ENCODE results near the gene SH3BGRL2.
"Not testable (repeated sequence)": the region's sequence is repeated elsewhere in the genome, so short reads cannot be mapped to it uniquely, and the experiment has no call there.

The SH3BGRL2 gene

DNA sequence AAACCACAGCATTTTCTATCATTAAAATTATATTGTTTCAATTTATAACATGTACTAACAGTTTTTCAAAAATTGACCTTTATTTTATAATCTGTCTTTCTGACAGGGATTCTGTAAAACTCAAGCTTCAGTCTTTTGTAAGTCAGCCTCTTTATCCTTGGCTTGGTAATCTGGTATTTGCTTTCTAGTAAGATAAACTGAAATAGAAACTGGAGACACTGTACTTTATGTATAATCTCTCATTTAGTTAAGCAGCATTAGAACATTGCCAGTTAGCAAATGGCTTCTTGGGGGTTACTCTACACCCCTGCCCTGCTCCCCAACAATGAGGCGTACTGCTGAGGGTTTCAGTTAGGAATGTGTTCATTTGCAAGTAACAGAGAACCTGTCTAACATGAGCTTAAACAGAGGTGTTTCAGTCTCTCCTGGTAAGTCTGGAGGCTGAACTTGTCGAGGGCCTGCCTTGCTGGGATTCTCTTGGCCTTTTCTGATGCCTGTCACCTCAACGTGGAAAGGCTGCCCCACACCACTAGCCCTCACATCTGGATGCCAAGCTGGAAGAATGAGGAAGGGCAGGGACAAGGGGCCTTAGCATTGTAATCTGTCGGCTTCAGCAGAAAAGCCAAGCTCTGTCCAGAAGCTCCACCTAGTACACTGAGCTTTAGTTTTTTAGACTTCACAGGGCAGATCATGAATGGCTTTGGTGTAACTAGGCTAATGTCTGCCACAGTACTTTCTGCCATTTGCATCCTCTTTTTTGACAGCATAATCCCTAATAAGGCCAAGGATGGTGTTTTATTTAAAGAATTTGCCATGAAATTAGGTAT, 34.8 kb downstream of the SH3BGRL2 start:
- H3K9ac ChIP-seq (ENCODE audit: low read depth, low read length): no peak overlapping the region
- peaks cover 19% of the 10 kb centered on the region for H3K4me1 ChIP-seq (ENCODE audit: control insufficient read depth, insufficient read depth, low read length)
- H3K36me3 ChIP-seq (ENCODE audit: control insufficient read depth, insufficient read depth, low read length): no peaks in the 10 kb centered on the region
- H3K4me3 ChIP-seq (ENCODE audit: low read depth, low read length): no peak overlapping the region
- H3K9me3 ChIP-seq (ENCODE audit: control insufficient read depth, insufficient read depth, low read length): no peaks in the 10 kb centered on the region
- H3K27me3 ChIP-seq (ENCODE audit: control insufficient read depth, insufficient read depth, low read length): no peaks in the 10 kb centered on the region

DNA sequence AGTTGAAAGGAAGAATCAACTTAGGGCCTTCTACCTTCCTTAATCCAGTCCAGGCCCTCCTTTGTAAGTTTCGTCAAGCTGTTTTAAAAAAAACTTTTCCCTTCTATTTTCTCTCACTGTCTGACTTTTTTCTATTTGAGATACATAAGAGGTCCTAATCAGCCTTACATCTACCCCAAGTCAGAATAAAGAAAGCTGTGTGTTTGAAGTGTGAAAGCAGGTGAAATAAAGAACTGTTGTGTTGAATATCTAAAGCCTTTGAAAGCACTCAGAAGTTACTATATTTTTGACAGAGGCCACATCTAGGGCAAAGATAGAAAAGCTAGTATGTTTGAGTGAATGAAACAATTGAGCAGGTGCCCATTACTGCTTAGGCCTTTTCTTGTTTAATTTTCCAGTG, 35.5 kb downstream of the SH3BGRL2 start:
- H3K4me3 ChIP-seq (ENCODE audit: low read depth, low read length): no peak overlapping the region
- H3K9me3 ChIP-seq (ENCODE audit: control insufficient read depth, insufficient read depth, low read length): no peaks in the 10 kb centered on the region
- no peaks in the 10 kb centered on the region for H3K27me3 ChIP-seq (ENCODE audit: control insufficient read depth, insufficient read depth, low read length)
- no peaks in the 10 kb centered on the region for H3K36me3 ChIP-seq (ENCODE audit: control insufficient read depth, insufficient read depth, low read length)
- no peak overlapping the region for H3K9ac ChIP-seq (ENCODE audit: low read depth, low read length)
- peaks cover 21% of the 10 kb centered on the region for H3K4me1 ChIP-seq (ENCODE audit: control insufficient read depth, insufficient read depth, low read length)

DNA sequence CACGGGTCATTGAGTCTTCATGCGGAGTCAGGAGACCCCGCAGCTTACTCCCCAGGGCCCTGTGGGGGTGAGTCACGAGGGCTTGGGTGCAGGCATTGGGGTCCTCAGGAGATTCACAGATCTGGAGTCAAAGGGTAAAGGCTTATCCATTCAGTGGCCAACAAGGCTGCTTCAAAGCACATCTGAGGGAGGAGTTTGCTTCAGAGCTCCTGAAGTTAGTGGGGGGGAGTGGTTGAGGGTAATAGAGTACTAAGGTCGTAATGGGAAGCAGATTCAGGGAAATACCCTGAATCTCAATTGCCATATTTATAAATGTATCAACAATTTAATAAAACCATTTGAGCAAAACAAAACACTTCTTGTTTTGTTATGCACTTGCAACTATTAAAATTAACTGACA, 37.3 kb downstream of the SH3BGRL2 start:
- no peaks in the 10 kb centered on the region for H3K9me3 ChIP-seq (ENCODE audit: control insufficient read depth, insufficient read depth, low read length)
- H3K4me3 ChIP-seq (ENCODE audit: low read depth, low read length): no peak overlapping the region
- H3K36me3 ChIP-seq (ENCODE audit: control insufficient read depth, insufficient read depth, low read length): no peaks in the 10 kb centered on the region
- H3K4me1 ChIP-seq (ENCODE audit: control insufficient read depth, insufficient read depth, low read length): peaks cover 24% of the 10 kb centered on the region
- no peak overlapping the region for H3K9ac ChIP-seq (ENCODE audit: low read depth, low read length)
- no peaks in the 10 kb centered on the region for H3K27me3 ChIP-seq (ENCODE audit: control insufficient read depth, insufficient read depth, low read length)

DNA sequence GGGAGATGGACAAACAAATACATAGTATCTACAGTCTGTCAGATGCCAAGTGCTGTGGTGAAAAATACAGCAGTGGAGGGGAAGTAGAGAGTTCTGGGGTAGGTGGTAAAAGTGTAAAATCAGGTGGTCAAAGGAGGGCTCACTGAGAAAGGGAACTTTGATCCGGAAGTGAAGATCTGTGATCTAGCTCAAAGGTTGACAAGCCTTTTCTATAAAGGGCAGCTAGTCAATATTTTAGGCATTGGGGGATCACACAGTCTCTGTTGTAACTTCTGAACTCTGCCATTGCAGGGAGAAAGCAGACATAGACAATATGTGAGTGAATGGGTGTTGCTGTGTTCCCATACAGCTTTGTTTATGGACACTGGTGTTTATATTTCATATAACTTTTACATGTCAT, 38.6 kb downstream of the SH3BGRL2 start:
- Histone ChIP-seq H3K27me3 (ENCODE audit: control insufficient read depth, insufficient read depth, low read length) (no peaks in the 10 kb centered on the region), H3K9me3 (ENCODE audit: control insufficient read depth, insufficient read depth, low read length) (no peaks in the 10 kb centered on the region), H3K4me1 (ENCODE audit: control insufficient read depth, insufficient read depth, low read length) (peaks cover 20% of the 10 kb centered on the region), H3K9ac (ENCODE audit: low read depth, low read length) (no peak overlapping the region), H3K36me3 (ENCODE audit: control insufficient read depth, insufficient read depth, low read length) (no peaks in the 10 kb centered on the region), H3K4me3 (ENCODE audit: low read depth, low read length) (no peak overlapping the region)

DNA sequence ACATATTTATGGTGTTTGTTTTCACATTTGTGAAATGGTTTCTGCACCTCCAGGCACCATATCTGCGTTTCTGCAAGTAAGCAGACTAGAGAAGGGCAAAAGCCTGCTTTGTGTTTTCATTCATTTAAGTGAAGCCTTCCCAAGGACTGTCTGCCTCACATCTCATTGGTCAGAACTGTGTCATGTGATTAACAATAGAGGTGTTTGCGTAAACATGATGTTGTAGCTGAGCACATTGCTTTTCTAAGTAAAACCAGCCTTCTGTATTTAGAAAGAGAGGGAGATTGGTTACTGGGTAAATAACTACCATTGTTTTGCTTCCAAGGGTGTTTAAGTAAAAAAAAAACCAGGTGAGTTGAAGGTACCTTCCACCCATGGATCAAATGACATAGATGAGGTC, 39.7 kb downstream of the SH3BGRL2 start:
- H3K36me3 ChIP-seq (ENCODE audit: control insufficient read depth, insufficient read depth, low read length): no peaks in the 10 kb centered on the region
- H3K27me3 ChIP-seq (ENCODE audit: control insufficient read depth, insufficient read depth, low read length): no peaks in the 10 kb centered on the region
- peaks cover 17% of the 10 kb centered on the region for H3K4me1 ChIP-seq (ENCODE audit: control insufficient read depth, insufficient read depth, low read length)
- H3K9me3 ChIP-seq (ENCODE audit: control insufficient read depth, insufficient read depth, low read length): no peaks in the 10 kb centered on the region
- peak overlapping the region; percentile 12 for H3K9ac ChIP-seq (ENCODE audit: low read depth, low read length)
- no peak overlapping the region for H3K4me3 ChIP-seq (ENCODE audit: low read depth, low read length)

- Histone ChIP-seq H3K9ac (ENCODE audit: low read depth, low read length) (no peak overlapping the region), H3K27me3 (ENCODE audit: control insufficient read depth, insufficient read depth, low read length) (no peaks in the 10 kb centered on the region), H3K4me1 (ENCODE audit: control insufficient read depth, insufficient read depth, low read length) (peaks cover 14% of the 10 kb centered on the region), H3K36me3 (ENCODE audit: control insufficient read depth, insufficient read depth, low read length) (no peaks in the 10 kb centered on the region), H3K9me3 (ENCODE audit: control insufficient read depth, insufficient read depth, low read length) (no peaks in the 10 kb centered on the region), H3K4me3 (ENCODE audit: low read depth, low read length) (no peak overlapping the region)
Observed at GRCh38 chr6:79671600-79672266, 40.6 kb downstream of the SH3BGRL2 start.

- H3K36me3 ChIP-seq (ENCODE audit: control insufficient read depth, insufficient read depth, low read length): no peaks in the 10 kb centered on the region
- no peak overlapping the region for H3K9ac ChIP-seq (ENCODE audit: low read depth, low read length)
- H3K9me3 ChIP-seq (ENCODE audit: control insufficient read depth, insufficient read depth, low read length): no peaks in the 10 kb centered on the region
- no peaks in the 10 kb centered on the region for H3K27me3 ChIP-seq (ENCODE audit: control insufficient read depth, insufficient read depth, low read length)
- no peak overlapping the region for H3K4me3 ChIP-seq (ENCODE audit: low read depth, low read length)
- peaks cover 14% of the 10 kb centered on the region for H3K4me1 ChIP-seq (ENCODE audit: control insufficient read depth, insufficient read depth, low read length)
Observed at GRCh38 chr6:79672631-79673111, 41.5 kb downstream of the SH3BGRL2 start.

DNA sequence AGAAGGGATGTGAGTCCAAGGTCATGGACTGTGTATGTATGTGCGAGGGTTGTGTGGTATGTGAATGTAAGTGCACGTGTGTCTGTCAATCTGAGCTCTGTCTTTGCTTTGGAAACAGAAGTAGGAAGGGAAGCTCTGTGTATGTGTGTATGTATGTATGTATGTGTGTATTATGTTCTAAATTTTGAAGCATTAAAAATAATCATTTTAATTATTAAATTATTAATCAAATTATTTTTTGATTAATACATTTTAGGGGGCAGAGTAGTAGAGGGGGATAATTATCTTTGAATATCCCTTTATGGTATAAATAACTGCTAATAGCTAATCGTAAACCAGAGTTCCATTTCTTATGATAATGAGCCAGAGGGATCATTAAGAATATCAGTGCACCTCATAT, 42.8 kb downstream of the SH3BGRL2 start:
- H3K9me3 ChIP-seq (ENCODE audit: control insufficient read depth, insufficient read depth, low read length): no peaks in the 10 kb centered on the region
- no peak overlapping the region for H3K9ac ChIP-seq (ENCODE audit: low read depth, low read length)
- peaks cover 11% of the 10 kb centered on the region for H3K4me1 ChIP-seq (ENCODE audit: control insufficient read depth, insufficient read depth, low read length)
- H3K36me3 ChIP-seq (ENCODE audit: control insufficient read depth, insufficient read depth, low read length): no peaks in the 10 kb centered on the region
- H3K4me3 ChIP-seq (ENCODE audit: low read depth, low read length): no peak overlapping the region
- H3K27me3 ChIP-seq (ENCODE audit: control insufficient read depth, insufficient read depth, low read length): no peaks in the 10 kb centered on the region

GRCh38 chr6:79676785-79677736, 45.9 kb downstream of the SH3BGRL2 start:
- H3K9me3 ChIP-seq (ENCODE audit: control insufficient read depth, insufficient read depth, low read length): no peaks in the 10 kb centered on the region
- H3K4me1 ChIP-seq (ENCODE audit: control insufficient read depth, insufficient read depth, low read length): peaks cover 2% of the 10 kb centered on the region
- H3K36me3 ChIP-seq (ENCODE audit: control insufficient read depth, insufficient read depth, low read length): no peaks in the 10 kb centered on the region
- no peaks in the 10 kb centered on the region for H3K27me3 ChIP-seq (ENCODE audit: control insufficient read depth, insufficient read depth, low read length)
- H3K9ac ChIP-seq (ENCODE audit: low read depth, low read length): no peak overlapping the region
- no peak overlapping the region for H3K4me3 ChIP-seq (ENCODE audit: low read depth, low read length)

GRCh38 chr6:79682682-79683081, 51.6 kb downstream of the SH3BGRL2 start:
- H3K9me3 ChIP-seq (ENCODE audit: control insufficient read depth, insufficient read depth, low read length); H3K4me3 ChIP-seq (ENCODE audit: low read depth, low read length); H3K27me3 ChIP-seq (ENCODE audit: control insufficient read depth, insufficient read depth, low read length); H3K4me1 ChIP-seq (ENCODE audit: control insufficient read depth, insufficient read depth, low read length); H3K36me3 ChIP-seq (ENCODE audit: control insufficient read depth, insufficient read depth, low read length); H3K9ac ChIP-seq (ENCODE audit: low read depth, low read length): not testable (repeated sequence)

- H3K4me3 ChIP-seq (ENCODE audit: low read depth, low read length): no peak overlapping the region
- no peaks in the 10 kb centered on the region for H3K4me1 ChIP-seq (ENCODE audit: control insufficient read depth, insufficient read depth, low read length)
- H3K27me3 ChIP-seq (ENCODE audit: control insufficient read depth, insufficient read depth, low read length): no peaks in the 10 kb centered on the region
- H3K36me3 ChIP-seq (ENCODE audit: control insufficient read depth, insufficient read depth, low read length): no peaks in the 10 kb centered on the region
- H3K9ac ChIP-seq (ENCODE audit: low read depth, low read length): no peak overlapping the region
- H3K9me3 ChIP-seq (ENCODE audit: control insufficient read depth, insufficient read depth, low read length): no peaks in the 10 kb centered on the region
Observed at GRCh38 chr6:79684876-79685275, 53.7 kb downstream of the SH3BGRL2 start.

All from iPS-15b (cell line).